Neuronal stem cell (in vitro differentiated cells): ENCODE measurements around the gene CCK.

ENCODE experiments used
- DNase-seq: peaks from one replicate; pipeline ENCODE4 v3.0.0-alpha.2; 2013; ENCODE audit warnings: low spot score
- H2AFZ ChIP-seq: one replicate; pipeline ENCODE4 v1.6.1; 2013; ENCODE audit warnings: mild to moderate bottlenecking, low read length, inconsistent platforms
- H2AK5ac ChIP-seq: 2 replicates; pipeline ENCODE4 v1.6.1; 2013; ENCODE audit warnings: low read depth, mild to moderate bottlenecking, inconsistent platforms, low read length, moderate library complexity, mixed read lengths
- H2BK120ac ChIP-seq: 2 replicates; pipeline ENCODE4 v1.6.1; 2013; ENCODE audit warnings: low read depth, mild to moderate bottlenecking, inconsistent platforms, low read length, moderate library complexity, mixed read lengths
- H2BK12ac ChIP-seq: one replicate; pipeline ENCODE4 v1.6.1; 2013; ENCODE audit warnings: low read length, inconsistent platforms
- H2BK15ac ChIP-seq: 2 replicates; pipeline ENCODE4 v1.6.1; 2013; ENCODE audit warnings: mild to moderate bottlenecking, low read length, inconsistent platforms, mixed read lengths
- H2BK5ac ChIP-seq: one replicate; pipeline ENCODE4 v1.6.1; 2013; ENCODE audit warnings: inconsistent platforms, mild to moderate bottlenecking, low read length, moderate library complexity
- H3K14ac ChIP-seq: one replicate; pipeline ENCODE4 v1.6.1; 2013; ENCODE audit warnings: low read length, inconsistent platforms
- H3K18ac ChIP-seq: 2 replicates; pipeline ENCODE4 v1.6.1; 2013; ENCODE audit warnings: low read length, inconsistent platforms
- H3K23ac ChIP-seq: 2 replicates; pipeline ENCODE4 v1.6.1; 2013; ENCODE audit warnings: low read depth, mild to moderate bottlenecking, mixed read lengths, low read length, inconsistent platforms; ENCODE audit not compliant: poor library complexity
- H3K27ac ChIP-seq: replicated peaks from 3 replicates; pipeline ENCODE4 v1.5.1; 2013; ENCODE audit warnings: low read length, inconsistent platforms
- H3K27me3 ChIP-seq, 3 experiments: 2 replicates each; pipeline ENCODE4 v1.6.1; 2013; ENCODE audit warnings: low read length in 3 of 3, mild to moderate bottlenecking in 2 of 3, inconsistent platforms in 1 of 3, low read depth in 1 of 3, mixed read lengths in 1 of 3, moderate library complexity in 1 of 3; ENCODE audit not compliant: control insufficient read depth in 3 of 3, insufficient read depth in 3 of 3
- H3K36me3 ChIP-seq, 2 donors: replicated peaks in 1 of 2; 2 replicates each; pipeline ENCODE4 v1.6.1; 2013; ENCODE audit warnings: low read length in 2 of 2; ENCODE audit not compliant: control insufficient read depth in 2 of 2, insufficient read depth in 2 of 2
- H3K4ac ChIP-seq: 2 replicates; pipeline ENCODE4 v1.6.1; 2013; ENCODE audit warnings: inconsistent platforms, mild to moderate bottlenecking, low read length, moderate library complexity
- H3K4me1 ChIP-seq, 2 donors: 1 replicate in 1 of 2; 2 replicates in 1 of 2; pipeline ENCODE4 v1.6.1; 2013; ENCODE audit warnings: low read length in 2 of 2, low read depth in 1 of 2; ENCODE audit not compliant: control insufficient read depth in 2 of 2, insufficient read depth in 1 of 2
- H3K4me2 ChIP-seq: one replicate; pipeline ENCODE4 v1.6.1; 2013; ENCODE audit warnings: mild to moderate bottlenecking, low read length, inconsistent platforms; ENCODE audit not compliant: insufficient read depth, poor library complexity, severe bottlenecking
- H3K4me3 ChIP-seq, 2 donors: 2 replicates each; pipeline ENCODE4 v1.5.1; 2013; ENCODE audit warnings: low read length in 2 of 2, mild to moderate bottlenecking in 2 of 2, inconsistent platforms in 1 of 2, moderate library complexity in 1 of 2
- H3K79me1 ChIP-seq: one replicate; pipeline ENCODE4 v1.6.1; 2013; ENCODE audit warnings: low read depth, mild to moderate bottlenecking, inconsistent platforms, low read length, moderate library complexity
- H3K9ac ChIP-seq: one replicate; pipeline ENCODE4 v1.6.1; 2013; ENCODE audit warnings: mild to moderate bottlenecking, low read depth, low read length, inconsistent platforms; ENCODE audit not compliant: poor library complexity
- H3K9me3 ChIP-seq, 2 donors: replicated peaks in 1 of 2; 2 replicates each; pipeline versions ENCODE3 to v1.6.1; 2013; ENCODE audit warnings: low read length in 2 of 2, mild to moderate bottlenecking in 2 of 2, inconsistent platforms in 1 of 2, low read depth in 1 of 2, mixed read lengths in 1 of 2, moderate library complexity in 1 of 2; ENCODE audit not compliant: control insufficient read depth in 2 of 2, insufficient read depth in 1 of 2
- H4K8ac ChIP-seq: one replicate; pipeline ENCODE4 v1.6.1; 2013; ENCODE audit warnings: low read depth, mild to moderate bottlenecking, inconsistent platforms, low read length, moderate library complexity
- H4K91ac ChIP-seq: one replicate; pipeline ENCODE4 v1.6.1; 2013; ENCODE audit warnings: low read length, low read depth, mild to moderate bottlenecking, inconsistent platforms; ENCODE audit not compliant: poor library complexity
- WGBS, 2 donors: extraction: QIAGEN DNeasy Blood & Tissue Kit; methylation state at CpG; one replicate each; pipeline ENCODE4 v1.1.7; 2013; ENCODE audit warnings: missing lambda C conversion rate in 2 of 2, mixed read lengths in 1 of 2; ENCODE audit not compliant: insufficient read length in 2 of 2, insufficient replicate concordance in 1 of 2; ENCODE audit errors: extremely low coverage in 2 of 2; 5-methylcytosine and 5-hydroxymethylcytosine counted together

The CCK gene

DNA sequence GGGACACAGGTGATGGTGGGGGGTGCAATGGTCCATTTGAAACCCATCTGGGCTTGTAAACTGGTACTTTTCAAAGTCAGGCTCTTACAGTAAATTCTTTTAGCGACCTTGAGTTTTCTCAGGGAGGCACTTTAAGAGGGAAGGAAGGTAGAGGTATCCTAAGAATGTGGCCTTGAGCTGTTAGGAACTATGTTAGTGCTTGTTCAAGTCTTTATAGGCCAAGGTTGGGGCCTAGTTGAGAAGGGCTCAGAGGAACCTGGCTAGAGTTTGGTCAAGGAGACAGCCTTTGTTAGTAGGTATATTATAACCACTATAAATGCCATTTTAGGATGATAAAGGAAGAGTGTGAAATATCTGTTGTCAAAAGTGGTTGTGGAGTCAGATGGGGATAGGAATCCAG, 9.2 kb upstream of the CCK start:
- DNase-seq, result no peak
- H3K14ac ChIP-seq, result no peak overlapping the region
- H3K36me3 ChIP-seq, result no peaks in the 10 kb centered on the region
- no peaks in the 10 kb centered on the region for H3K79me1 ChIP-seq
- no peak overlapping the region for H4K91ac ChIP-seq
- no peak overlapping the region for H2BK15ac ChIP-seq
- H3K4me3 ChIP-seq, result no peak overlapping the region
- H3K27me3 ChIP-seq, result no peaks in the 10 kb centered on the region
- no peak overlapping the region for H3K4me2 ChIP-seq
- no CpG with 5 or more reads among the region's 1 CpG for WGBS, 2 donors
- H4K8ac ChIP-seq, result no peak overlapping the region
- no peak overlapping the region for H3K4ac ChIP-seq
- no peak overlapping the region for H2BK5ac ChIP-seq
- no peak overlapping the region for H2AFZ ChIP-seq
- H3K9me3 ChIP-seq, result peaks cover 0 to 4% of the 10 kb centered on the region in 2 donors
- H3K9ac ChIP-seq, result no peak overlapping the region
- no peak overlapping the region for H2BK12ac ChIP-seq
- no peak overlapping the region for H3K18ac ChIP-seq
- H3K27ac ChIP-seq, result no peak overlapping the region
- no peak overlapping the region for H2AK5ac ChIP-seq
- H3K4me1 ChIP-seq, result no peaks in the 10 kb centered on the region
- no peak overlapping the region for H2BK120ac ChIP-seq
- H3K23ac ChIP-seq, result no peak overlapping the region

DNA sequence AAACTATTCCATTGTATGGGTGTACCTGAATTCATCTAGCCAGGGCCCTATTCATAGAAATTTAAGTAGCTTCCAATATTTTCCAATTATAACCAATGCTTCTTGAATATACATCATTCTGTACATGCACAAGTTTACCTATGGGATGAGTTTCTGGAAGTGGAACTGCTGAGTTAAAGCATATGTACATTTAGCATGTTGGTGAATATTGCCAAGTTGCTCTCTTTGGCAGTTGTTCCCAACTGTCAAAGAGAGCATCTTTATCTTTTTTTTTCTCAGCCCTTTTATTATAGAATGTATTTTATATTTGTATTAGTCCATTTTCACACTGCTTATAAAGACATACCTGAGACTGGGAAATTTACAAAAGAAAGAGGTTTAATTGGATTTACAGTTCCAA, 8.3 kb upstream of the CCK start:
- peaks cover 0 to 1% (median 0%) of the 10 kb centered on the region in 3 experiments for H3K27me3 ChIP-seq
- H3K4me2 ChIP-seq, result no peak overlapping the region
- H3K27ac ChIP-seq, result no peak overlapping the region
- H2AK5ac ChIP-seq, result no peak overlapping the region
- no peak overlapping the region for H2BK120ac ChIP-seq
- no peak overlapping the region for H2BK12ac ChIP-seq
- no peak overlapping the region for H3K9ac ChIP-seq
- no peak overlapping the region for H2BK5ac ChIP-seq
- H4K91ac ChIP-seq, result no peak overlapping the region
- H3K4ac ChIP-seq, result no peak overlapping the region
- no peaks in the 10 kb centered on the region for H3K9me3 ChIP-seq
- H2AFZ ChIP-seq, result no peak overlapping the region
- DNase-seq, result no peak
- H3K79me1 ChIP-seq, result no peaks in the 10 kb centered on the region
- H3K4me1 ChIP-seq, result no peaks in the 10 kb centered on the region
- H3K14ac ChIP-seq, result no peak overlapping the region
- H3K36me3 ChIP-seq, result no peaks in the 10 kb centered on the region
- H3K4me3 ChIP-seq, result no peak overlapping the region
- no peak overlapping the region for H2BK15ac ChIP-seq
- no peak overlapping the region for H3K23ac ChIP-seq
- no peak overlapping the region for H4K8ac ChIP-seq
- H3K18ac ChIP-seq, result no peak overlapping the region

DNA sequence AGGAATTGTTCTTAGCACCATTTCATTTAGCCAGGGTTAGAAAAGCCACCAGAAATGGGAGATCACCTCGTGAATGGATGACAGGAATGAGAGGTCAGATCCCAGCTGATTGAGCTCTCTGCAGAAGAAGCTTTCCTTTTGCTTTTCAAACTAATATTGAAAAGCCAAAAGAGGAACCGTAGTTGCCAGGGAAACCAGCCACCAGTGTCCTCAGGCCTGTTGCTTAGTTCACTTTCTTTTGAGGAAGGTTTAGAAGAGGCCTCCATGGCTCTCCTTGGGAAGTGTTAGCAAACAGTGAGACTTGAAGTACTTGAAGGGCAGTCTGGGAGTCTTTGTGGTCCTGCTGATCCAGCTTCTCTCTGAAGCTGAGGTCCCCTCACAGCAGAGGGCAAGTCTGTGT, 7.4 kb upstream of the CCK start:
- Histone ChIP-seq H3K9ac (no peak overlapping the region), H3K27me3 (peaks cover 0 to 9% (median 0%) of the 10 kb centered on the region in 3 experiments), H2BK15ac (no peak overlapping the region), H3K9me3 (no peaks in the 10 kb centered on the region), H2AFZ (no peak overlapping the region), H3K36me3 (no peaks in the 10 kb centered on the region), H2BK120ac (no peak overlapping the region), H3K23ac (no peak overlapping the region), H3K4me3 (no peak overlapping the region), H2BK12ac (no peak overlapping the region), H3K4me2 (no peak overlapping the region), H3K79me1 (no peaks in the 10 kb centered on the region), H3K14ac (no peak overlapping the region), H3K4ac (no peak overlapping the region), H4K8ac (no peak overlapping the region), H3K18ac (no peak overlapping the region), H3K4me1 (no peaks in the 10 kb centered on the region), H4K91ac (no peak overlapping the region), H2BK5ac (no peak overlapping the region), H3K27ac (no peak overlapping the region), H2AK5ac (no peak overlapping the region)
- DNase-seq, result no peak
- no CpG with 5 or more reads among the region's 2 CpGs for WGBS, 2 donors

GRCh38 chr3:42271786-42272185, 5.8 kb upstream of the CCK start:
- Histone ChIP-seq H3K14ac (no peak overlapping the region), H2AK5ac (no peak overlapping the region), H2BK5ac (no peak overlapping the region), H3K9me3 (no peaks in the 10 kb centered on the region), H3K79me1 (no peaks in the 10 kb centered on the region), H3K4ac (no peak overlapping the region), H3K9ac (no peak overlapping the region), H2BK15ac (no peak overlapping the region), H2AFZ (no peak overlapping the region), H3K36me3 (no peaks in the 10 kb centered on the region), H2BK12ac (no peak overlapping the region), H3K23ac (no peak overlapping the region), H3K27ac (no peak overlapping the region), H3K4me3 (no peak overlapping the region), H3K18ac (no peak overlapping the region), H4K91ac (no peak overlapping the region), H3K4me2 (no peak overlapping the region), H4K8ac (no peak overlapping the region), H3K4me1 (no peaks in the 10 kb centered on the region), H2BK120ac (no peak overlapping the region), H3K27me3 (peaks cover 0 to 12% (median 0%) of the 10 kb centered on the region in 3 experiments)
- DNase-seq, result no peak
